Stimulated activated naive CD4-positive, alpha-beta T cell treated with Interleukin-2 at 50 U/mL for 16 hours (primary cell): ENCODE results near the gene LILRA6.
"Not testable (repeated sequence)": the region's sequence is repeated elsewhere in the genome, so short reads cannot be mapped to it uniquely, and the experiment has no call there.

Source experiments
- DNase-seq: peaks from one replicate; lab custom pipeline; 2025; lab: John Stamatoyannopoulos, UW

Gene LILRA6

GRCh38 chr19:54242646-54243045 lies at the start of gene LILRA6:
LILRA6 (minus strand) TSS chr19:54242790.
- DNase-seq, result not testable (repeated sequence)

GRCh38 chr19:54289160-54289559 lies 46.6 kb upstream of the LILRA6 start:
- not testable (repeated sequence) for DNase-seq

GRCh38 chr19:54287456-54287855 lies 44.9 kb upstream of the LILRA6 start:
- DNase-seq, result no peak

- DNase-seq, result not testable (repeated sequence)
Measured at GRCh38 chr19:54286283-54286682, 43.7 kb upstream of the LILRA6 start.

GRCh38 chr19:54285427-54286056 lies 43.0 kb upstream of the LILRA6 start:
- DNase-seq, result not testable (repeated sequence)

- no peak for DNase-seq
Measured at GRCh38 chr19:54282686-54283470, 40.3 kb upstream of the LILRA6 start.

- DNase-seq, result not testable (repeated sequence)
Measured at GRCh38 chr19:54281729-54282075, 39.1 kb upstream of the LILRA6 start.

- no peak for DNase-seq
Measured at GRCh38 chr19:54281007-54281728, 38.6 kb upstream of the LILRA6 start, which contains the start of gene LILRB2. LILRB2 (minus strand) TSS chr19:54281110; CDS start chr19:54280496, 614 bp downstream.

- not testable (repeated sequence) for DNase-seq
Measured at GRCh38 chr19:54280441-54280840, 37.9 kb upstream of the LILRA6 start.

GRCh38 chr19:54280025-54280424 lies 37.4 kb upstream of the LILRA6 start:
- not testable (repeated sequence) for DNase-seq

GRCh38 chr19:54279406-54279962 lies 36.9 kb upstream of the LILRA6 start:
- no peak for DNase-seq

- not testable (repeated sequence) for DNase-seq
Measured at GRCh38 chr19:54278571-54279195, 36.1 kb upstream of the LILRA6 start.

GRCh38 chr19:54278056-54278455 lies 35.5 kb upstream of the LILRA6 start:
- not testable (repeated sequence) for DNase-seq

GRCh38 chr19:54277111-54277615 lies 34.6 kb upstream of the LILRA6 start:
- DNase-seq, result not testable (repeated sequence)

GRCh38 chr19:54275951-54276350 lies 33.4 kb upstream of the LILRA6 start:
- DNase-seq, result no peak

GRCh38 chr19:54274516-54274915 lies 31.9 kb upstream of the LILRA6 start:
- DNase-seq, result not testable (repeated sequence)

- DNase-seq, result no peak
Measured at GRCh38 chr19:54273821-54274220, 31.2 kb upstream of the LILRA6 start.

- not testable (repeated sequence) for DNase-seq
Measured at GRCh38 chr19:54272181-54272580, 29.6 kb upstream of the LILRA6 start.

- DNase-seq, result not testable (repeated sequence)
Measured at GRCh38 chr19:54271587-54271986, 29.0 kb upstream of the LILRA6 start.

GRCh38 chr19:54271106-54271505 lies 28.5 kb upstream of the LILRA6 start:
- no peak for DNase-seq

GRCh38 chr19:54268936-54269335 lies 26.3 kb upstream of the LILRA6 start:
- no peak for DNase-seq

- DNase-seq, result peak; percentile 57
Measured at GRCh38 chr19:54266133-54266532, 23.5 kb upstream of the LILRA6 start.
